ENCODE results near the gene ZNF783. TPM values are rescaled to one million over a fixed set of nuclear protein-coding genes. Genes with fewer than 3 reads are reported as not detected.
"Not testable (repeated sequence)": the region's sequence is repeated elsewhere in the genome, so short reads cannot be mapped to it uniquely, and the experiment has no call there.

The ZNF783 gene
- total RNA-seq, 5 donors from 2014 or later (not counting 1 experiment from before 2014, with no cell fraction given): 31.1 to 49.4 (median 46.6) TPM

DNA sequence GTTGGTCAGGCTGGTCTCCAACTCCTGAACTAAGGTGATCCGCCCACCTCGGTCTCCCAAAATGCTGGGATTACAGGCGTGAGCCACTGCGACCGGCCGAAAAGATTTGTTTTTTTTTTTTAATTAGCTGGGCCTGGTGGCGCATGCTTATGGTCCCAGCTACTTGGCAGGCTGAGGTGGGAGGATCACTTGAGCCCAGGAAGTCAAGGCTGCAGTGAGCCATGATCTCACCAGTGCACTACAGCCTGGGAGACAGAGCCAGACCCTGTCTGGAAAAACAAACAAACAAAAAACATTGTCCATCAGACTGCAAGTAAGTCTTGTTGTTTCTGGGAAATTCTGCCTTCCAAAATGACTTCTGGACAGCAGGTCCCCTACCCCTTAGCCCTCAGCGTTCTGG lies 38.8 kb upstream of the ZNF783 start:
- Histone ChIP-seq H3K27ac (ENCODE audit: low read length) (no peak overlapping the region), H3K36me3 (ENCODE audit: control insufficient read depth in 2 of 2, extremely low read depth in 1 of 2, insufficient read depth in 1 of 2, low read length in 1 of 2) (peaks cover 12 to 28% of the 10 kb centered on the region in 2 donors), H3K4me1 (ENCODE audit: control insufficient read depth in 1 of 2, extremely low read depth in 1 of 2, insufficient read depth in 2 of 2, low read length in 2 of 2) (no peaks in the 10 kb centered on the region), H3K4me3 (ENCODE audit: control insufficient read depth in 1 of 2, extremely low read depth in 1 of 2, low read length in 1 of 2) (no peak overlapping the region), H3K9me3 (no peaks in the 10 kb centered on the region), H3K27me3 (replicated peaks in 1 of 2; ENCODE audit: control insufficient read depth in 2 of 2, extremely low read depth in 1 of 2, insufficient read depth in 2 of 2, low read length in 1 of 2) (no peaks in the 10 kb centered on the region)
- no peak overlapping the region for H3K27ac Mint-ChIP-seq
- ChIA-PET POLR2A (no interaction called here), CTCF (no interaction called here)
- peaks cover 34% of the 10 kb centered on the region for H3K36me3 Mint-ChIP-seq
- no peak for ATAC-seq (replicated peaks in 1 of 4)
- 100% methylated on average over 7 of the region's 8 CpGs for WGBS (ENCODE audit: insufficient coverage)
- no peak for DNase-seq
- no peaks in the 10 kb centered on the region for H3K9me3 Mint-ChIP-seq
- no peak overlapping the region for H3K4me3 Mint-ChIP-seq
- no peaks in the 10 kb centered on the region for H3K4me1 Mint-ChIP-seq
- H3K27me3 Mint-ChIP-seq: no peaks in the 10 kb centered on the region

DNA sequence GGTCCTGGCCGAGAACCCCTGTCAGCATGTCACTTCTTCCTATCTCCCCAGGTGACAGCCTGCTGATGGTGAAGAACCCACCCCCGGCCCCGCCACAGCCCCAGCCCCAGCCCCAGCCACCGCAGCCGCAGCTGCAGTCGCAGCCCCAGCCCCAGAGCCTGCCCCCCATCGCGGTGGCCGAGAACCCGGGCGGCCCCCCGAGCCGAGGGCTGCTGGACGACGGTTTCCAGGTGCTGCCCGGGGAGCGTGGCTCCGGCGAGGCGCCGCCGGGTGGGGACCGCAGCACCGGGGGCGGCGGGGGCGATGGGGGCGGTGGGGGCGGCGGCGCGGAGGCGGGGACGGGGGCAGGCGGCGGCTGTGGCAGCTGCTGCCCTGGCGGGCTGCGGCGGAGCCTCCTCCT lies 38.2 kb upstream of the ZNF783 start:
- Mint-ChIP-seq H3K27ac (no peak overlapping the region), H3K27me3 (no peaks in the 10 kb centered on the region), H3K4me3 (no peak overlapping the region), H3K9me3 (no peaks in the 10 kb centered on the region), H3K4me1 (no peaks in the 10 kb centered on the region), H3K36me3 (peaks cover 33% of the 10 kb centered on the region)
- H3K36me3 ChIP-seq (ENCODE audit: control insufficient read depth in 2 of 2, extremely low read depth in 1 of 2, insufficient read depth in 1 of 2, low read length in 1 of 2): peaks cover 9 to 23% of the 10 kb centered on the region in 2 donors
- H3K27me3 ChIP-seq (replicated peaks in 1 of 2; ENCODE audit: control insufficient read depth in 2 of 2, extremely low read depth in 1 of 2, insufficient read depth in 2 of 2, low read length in 1 of 2): no peaks in the 10 kb centered on the region
- ATAC-seq (replicated peaks in 1 of 4) (no peak), DNase-seq (no peak)
- no peak overlapping the region for H3K4me3 ChIP-seq (ENCODE audit: control insufficient read depth in 1 of 2, extremely low read depth in 1 of 2, low read length in 1 of 2)
- no peak overlapping the region for H3K27ac ChIP-seq (ENCODE audit: low read length)
- ChIA-PET CTCF (no interaction called here), POLR2A (no interaction called here)
- H3K4me1 ChIP-seq (ENCODE audit: control insufficient read depth in 1 of 2, extremely low read depth in 1 of 2, insufficient read depth in 2 of 2, low read length in 2 of 2): no peaks in the 10 kb centered on the region
- 93% methylated on average over 3 of the region's 39 CpGs for WGBS (ENCODE audit: insufficient coverage)
- no peaks in the 10 kb centered on the region for H3K9me3 ChIP-seq

DNA sequence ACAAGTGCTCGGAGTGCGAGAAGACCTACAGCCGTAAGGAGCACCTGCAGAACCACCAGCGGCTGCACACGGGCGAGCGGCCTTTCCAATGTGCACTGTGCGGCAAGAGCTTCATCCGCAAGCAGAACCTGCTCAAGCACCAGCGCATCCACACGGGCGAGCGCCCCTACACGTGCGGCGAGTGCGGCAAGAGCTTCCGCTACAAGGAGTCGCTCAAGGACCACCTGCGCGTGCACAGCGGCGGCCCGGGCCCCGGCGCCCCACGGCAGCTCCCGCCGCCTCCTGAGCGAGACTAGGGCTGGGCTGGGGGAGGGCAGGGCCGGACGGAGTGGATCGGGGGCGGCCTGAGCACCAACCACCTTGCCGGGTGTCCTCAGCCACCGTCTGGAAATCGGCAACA lies 37.6 kb upstream of the ZNF783 start:
- no peaks in the 10 kb centered on the region for H3K9me3 ChIP-seq
- peaks cover 9 to 17% of the 10 kb centered on the region in 2 donors for H3K36me3 ChIP-seq (ENCODE audit: control insufficient read depth in 2 of 2, extremely low read depth in 1 of 2, insufficient read depth in 1 of 2, low read length in 1 of 2)
- Mint-ChIP-seq H3K36me3 (peaks cover 30% of the 10 kb centered on the region), H3K4me3 (no peak overlapping the region), H3K9me3 (no peaks in the 10 kb centered on the region), H3K4me1 (peaks cover 0 to 4% (median 0%) of the 10 kb centered on the region in 3 donors), H3K27me3 (no peaks in the 10 kb centered on the region), H3K27ac (no peak overlapping the region)
- H3K4me1 ChIP-seq (ENCODE audit: control insufficient read depth in 1 of 2, extremely low read depth in 1 of 2, insufficient read depth in 2 of 2, low read length in 2 of 2): no peaks in the 10 kb centered on the region
- ChIA-PET CTCF (no interaction called here), POLR2A (no interaction called here)
- H3K4me3 ChIP-seq (ENCODE audit: control insufficient read depth in 1 of 2, extremely low read depth in 1 of 2, low read length in 1 of 2): no peak overlapping the region
- DNase-seq: no peak
- H3K27ac ChIP-seq (ENCODE audit: low read length): no peak overlapping the region
- no peak for ATAC-seq (replicated peaks in 1 of 4)
- WGBS (ENCODE audit: insufficient coverage): 98% methylated on average over 34 of the region's 37 CpGs
- H3K27me3 ChIP-seq (replicated peaks in 1 of 2; ENCODE audit: control insufficient read depth in 2 of 2, extremely low read depth in 1 of 2, insufficient read depth in 2 of 2, low read length in 1 of 2): no peaks in the 10 kb centered on the region

DNA sequence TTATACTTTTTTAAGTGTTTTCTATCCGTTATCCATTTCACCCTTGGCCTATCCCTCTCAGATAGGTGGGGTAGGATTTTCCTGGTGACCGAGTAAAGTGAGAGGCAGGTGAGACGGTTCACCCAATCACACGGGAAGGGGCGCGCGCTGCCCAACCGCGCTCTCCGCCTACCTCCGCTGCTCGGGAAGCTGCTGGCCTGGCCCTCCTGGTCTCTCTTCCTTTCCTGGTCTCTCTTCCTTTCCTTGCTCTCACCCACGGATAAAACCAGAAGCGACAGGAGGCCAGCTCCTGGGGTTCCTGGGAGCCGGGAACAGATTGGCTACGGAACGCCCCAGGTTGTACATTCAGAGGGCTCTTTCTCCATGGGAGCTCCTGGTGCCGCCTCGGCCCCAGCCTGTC lies 36.9 kb upstream of the ZNF783 start:
- peaks cover 0 to 6% (median 0%) of the 10 kb centered on the region in 3 donors for H3K4me1 Mint-ChIP-seq
- H3K4me3 Mint-ChIP-seq: no peak overlapping the region
- WGBS (ENCODE audit: insufficient coverage): 97% methylated on average over 16 of the region's 19 CpGs

DNA sequence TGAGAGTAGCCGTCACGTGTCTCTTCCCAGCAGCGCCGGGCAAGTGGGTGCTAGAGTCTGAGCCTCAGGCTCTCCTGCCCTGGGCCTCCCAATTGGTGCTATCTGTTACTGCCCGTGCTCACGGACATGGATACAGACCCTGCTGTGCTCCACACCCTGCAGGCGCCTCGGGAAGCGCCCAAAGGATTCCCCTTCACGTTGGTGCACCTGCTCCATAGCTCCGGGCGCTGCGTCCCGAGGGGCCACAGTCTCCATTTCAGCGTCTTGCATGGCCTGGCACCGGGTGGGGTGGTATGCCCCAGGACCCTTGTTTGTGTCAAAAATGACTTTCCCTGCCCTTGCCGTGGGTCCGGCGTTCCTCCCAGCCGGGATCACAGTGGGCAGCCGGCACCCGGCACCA lies 36.3 kb upstream of the ZNF783 start:
- Histone ChIP-seq H3K27ac (ENCODE audit: low read length) (no peak overlapping the region), H3K9me3 (no peaks in the 10 kb centered on the region), H3K4me1 (ENCODE audit: control insufficient read depth in 1 of 2, extremely low read depth in 1 of 2, insufficient read depth in 2 of 2, low read length in 2 of 2) (no peaks in the 10 kb centered on the region), H3K27me3 (replicated peaks in 1 of 2; ENCODE audit: control insufficient read depth in 2 of 2, extremely low read depth in 1 of 2, insufficient read depth in 2 of 2, low read length in 1 of 2) (no peaks in the 10 kb centered on the region), H3K4me3 (ENCODE audit: control insufficient read depth in 1 of 2, extremely low read depth in 1 of 2, low read length in 1 of 2) (no peak overlapping the region), H3K36me3 (ENCODE audit: control insufficient read depth in 2 of 2, extremely low read depth in 1 of 2, insufficient read depth in 1 of 2, low read length in 1 of 2) (peaks cover 9 to 14% of the 10 kb centered on the region in 2 donors)
- ChIA-PET POLR2A (no interaction called here), CTCF (no interaction called here)
- Mint-ChIP-seq H3K27me3 (no peaks in the 10 kb centered on the region), H3K9me3 (no peaks in the 10 kb centered on the region), H3K4me1 (peaks cover 0 to 6% (median 0%) of the 10 kb centered on the region in 3 donors), H3K27ac (no peak overlapping the region), H3K36me3 (peaks cover 24% of the 10 kb centered on the region), H3K4me3 (no peak overlapping the region)
- DNase-seq: no peak
- ATAC-seq (replicated peaks in 1 of 4): no peak
- 97% methylated on average over 22 of the region's 22 CpGs for WGBS (ENCODE audit: insufficient coverage)

More for the DNA sequence above, 36.9 kb upstream of the ZNF783 start:
- H3K27me3 ChIP-seq (replicated peaks in 1 of 2; ENCODE audit: control insufficient read depth in 2 of 2, extremely low read depth in 1 of 2, insufficient read depth in 2 of 2, low read length in 1 of 2): no peaks in the 10 kb centered on the region
- no peak for ATAC-seq (replicated peaks in 1 of 4)
- H3K4me3 ChIP-seq (ENCODE audit: control insufficient read depth in 1 of 2, extremely low read depth in 1 of 2, low read length in 1 of 2): no peak overlapping the region
- Mint-ChIP-seq H3K36me3 (peaks cover 24% of the 10 kb centered on the region), H3K27ac (no peak overlapping the region), H3K9me3 (no peaks in the 10 kb centered on the region), H3K27me3 (no peaks in the 10 kb centered on the region)
- peaks cover 9 to 16% of the 10 kb centered on the region in 2 donors for H3K36me3 ChIP-seq (ENCODE audit: control insufficient read depth in 2 of 2, extremely low read depth in 1 of 2, insufficient read depth in 1 of 2, low read length in 1 of 2)
- H3K27ac ChIP-seq (ENCODE audit: low read length): no peak overlapping the region
- no peaks in the 10 kb centered on the region for H3K9me3 ChIP-seq
- ChIA-PET POLR2A (no interaction called here), CTCF (no interaction called here)
- no peak for DNase-seq
- no peaks in the 10 kb centered on the region for H3K4me1 ChIP-seq (ENCODE audit: control insufficient read depth in 1 of 2, extremely low read depth in 1 of 2, insufficient read depth in 2 of 2, low read length in 2 of 2)

DNA sequence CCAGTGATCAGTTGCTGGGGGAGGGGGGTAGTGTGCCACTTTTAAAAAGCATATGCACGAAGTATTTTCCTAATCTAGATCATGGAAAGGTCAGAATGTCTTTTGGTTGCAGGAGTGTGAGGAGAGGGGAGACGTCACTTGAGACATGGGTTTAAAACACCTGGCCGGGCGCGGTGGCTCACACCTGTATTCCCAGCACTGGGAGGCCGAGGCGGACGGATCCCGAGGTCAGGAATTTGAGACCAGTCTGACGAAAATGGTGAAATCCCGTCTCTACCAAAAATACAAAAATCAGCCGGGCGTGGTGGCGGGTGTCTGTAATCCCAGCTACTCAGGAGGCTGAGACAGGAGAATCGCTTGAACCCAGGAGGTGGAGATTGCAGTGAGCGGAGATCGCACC lies 35.6 kb upstream of the ZNF783 start:
- H3K27ac Mint-ChIP-seq: not testable (repeated sequence)

DNA sequence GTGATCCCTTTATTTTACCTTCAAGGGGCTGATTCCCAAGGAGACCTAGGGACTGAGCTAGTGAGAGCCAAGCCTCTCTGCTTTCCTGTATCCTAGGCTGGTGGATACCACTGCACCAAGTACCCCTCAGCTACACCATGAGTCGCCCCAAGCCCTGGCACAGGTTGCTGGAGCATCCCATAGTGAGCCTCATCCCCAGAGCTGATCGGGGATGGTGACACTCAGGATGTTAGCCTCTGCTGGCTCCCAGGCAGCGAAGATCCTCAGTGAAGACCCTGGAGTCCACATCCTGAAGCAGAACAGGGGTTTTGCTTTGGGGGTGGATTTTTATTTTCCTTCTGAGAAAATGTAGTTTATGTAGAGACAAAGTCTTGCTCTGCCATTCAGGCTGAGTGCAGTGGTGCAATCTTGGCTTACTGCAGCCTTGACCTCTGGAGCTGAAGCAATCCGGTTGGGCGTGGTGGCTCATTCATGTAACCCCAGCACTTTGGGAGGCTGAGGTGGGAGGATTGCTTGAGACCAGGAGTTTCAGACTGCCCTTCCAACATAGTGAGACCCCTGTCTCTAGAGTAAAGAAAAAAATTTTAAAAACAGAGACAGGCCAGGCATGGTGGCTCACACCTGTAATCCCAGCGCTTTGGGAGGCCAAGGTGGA lies 35.0 kb upstream of the ZNF783 start:
- POLR2A ChIA-PET: no interaction called here
- peaks cover 0 to 6% (median 0%) of the 10 kb centered on the region in 3 donors for H3K4me1 Mint-ChIP-seq
- H3K9me3 ChIP-seq: no peaks in the 10 kb centered on the region
- ATAC-seq (replicated peaks in 1 of 4): no peak
- no peak overlapping the region for H3K4me3 Mint-ChIP-seq
- CTCF ChIA-PET: no interaction called here
- no peak overlapping the region for H3K27ac Mint-ChIP-seq
- H3K36me3 ChIP-seq (ENCODE audit: control insufficient read depth in 2 of 2, extremely low read depth in 1 of 2, insufficient read depth in 1 of 2, low read length in 1 of 2): peaks cover 7 to 9% of the 10 kb centered on the region in 2 donors
- H3K4me3 ChIP-seq (ENCODE audit: control insufficient read depth in 1 of 2, extremely low read depth in 1 of 2, low read length in 1 of 2): no peak overlapping the region
- peaks cover 15% of the 10 kb centered on the region for H3K36me3 Mint-ChIP-seq
- H3K27me3 ChIP-seq (replicated peaks in 1 of 2; ENCODE audit: control insufficient read depth in 2 of 2, extremely low read depth in 1 of 2, insufficient read depth in 2 of 2, low read length in 1 of 2): no peaks in the 10 kb centered on the region
- H3K9me3 Mint-ChIP-seq: no peaks in the 10 kb centered on the region
- no peaks in the 10 kb centered on the region for H3K27me3 Mint-ChIP-seq
- H3K4me1 ChIP-seq (ENCODE audit: control insufficient read depth in 1 of 2, extremely low read depth in 1 of 2, insufficient read depth in 2 of 2, low read length in 2 of 2): no peaks in the 10 kb centered on the region
- 100% methylated on average over 1 of the region's 6 CpGs for WGBS (ENCODE audit: insufficient coverage)
- no peak for DNase-seq
- H3K27ac ChIP-seq (ENCODE audit: low read length): no peak overlapping the region

More for the DNA sequence above, 35.6 kb upstream of the ZNF783 start:
- H3K27ac ChIP-seq (ENCODE audit: low read length); POLR2A ChIA-PET; H3K4me1 Mint-ChIP-seq; H3K27me3 Mint-ChIP-seq; DNase-seq; H3K9me3 Mint-ChIP-seq; H3K27me3 ChIP-seq (replicated peaks in 1 of 2; ENCODE audit: control insufficient read depth in 2 of 2, extremely low read depth in 1 of 2, insufficient read depth in 2 of 2, low read length in 1 of 2); H3K36me3 ChIP-seq (ENCODE audit: control insufficient read depth in 2 of 2, extremely low read depth in 1 of 2, insufficient read depth in 1 of 2, low read length in 1 of 2); H3K4me3 ChIP-seq (ENCODE audit: control insufficient read depth in 1 of 2, extremely low read depth in 1 of 2, low read length in 1 of 2); H3K4me1 ChIP-seq (ENCODE audit: control insufficient read depth in 1 of 2, extremely low read depth in 1 of 2, insufficient read depth in 2 of 2, low read length in 2 of 2); ATAC-seq (replicated peaks in 1 of 4); H3K4me3 Mint-ChIP-seq; CTCF ChIA-PET; H3K9me3 ChIP-seq: not testable (repeated sequence)
- peaks cover 20% of the 10 kb centered on the region for H3K36me3 Mint-ChIP-seq
- 93% methylated on average over 10 of the region's 17 CpGs for WGBS (ENCODE audit: insufficient coverage)

All from T-cell (primary cell).